Endothelial cell of umbilical vein (primary cell): ENCODE results near the gene SCN2B. TPM values are rescaled to one million over a fixed set of nuclear protein-coding genes. Genes with fewer than 3 reads are reported as not detected.

Source experiments
- BruUV-seq: library from RNA; stranded (reverse); fragments of 400-500 nt; replicated peaks from 2 replicates; lab custom pipeline; 2021; lab: Mats Ljungman, UMichigan
- CTCF ChIA-PET: fragments of 300-600, 350-600 bp; sonication (Branson Sonifier 250); formaldehyde crosslinking; loops from one replicate; lab custom pipeline; 2021; ENCODE audit warnings: antibody characterized with exemption, inconsistent platforms; lab: Charles Lee
- POLR2A ChIA-PET: fragments of 300-600, 350-600 bp; sonication (Branson Sonifier 250); formaldehyde crosslinking; loops from one replicate; lab custom pipeline; 2021; ENCODE audit warnings: antibody characterized with exemption, inconsistent platforms; lab: Charles Lee
- DNase-seq: peaks from one replicate; pipeline ENCODE4 v3.0.0-alpha.2; 2011; ENCODE audit warnings: low read depth, low spot score
- FAIRE-seq: peaks from 2 replicates; lab custom pipeline; 2011; peaks lifted over from hg19 to GRCh38; lab: Jason Lieb, UNC
- H2AFZ ChIP-seq: 2 replicates; pipeline ENCODE4 v1.6.0; 2012; ENCODE audit warnings: low read depth, low read length, control low read depth, inconsistent platforms
- H3K27ac ChIP-seq: 2 replicates; pipeline ENCODE4 v1.5.1; 2011; ENCODE audit warnings: low read depth, mild to moderate bottlenecking, control low read depth, low read length, moderate library complexity; ENCODE audit not compliant: insufficient read depth
- H3K27me3 ChIP-seq, 2 experiments: 2 replicates each; pipeline versions ENCODE4 v1.6.0 to v1.6.1; 2011; ENCODE audit warnings: low read length in 2 of 2, mixed read lengths in 1 of 2; ENCODE audit not compliant: control insufficient read depth in 2 of 2, insufficient read depth in 2 of 2
- H3K36me3 ChIP-seq, 2 experiments: 2 replicates in 1 of 2; 3 replicates in 1 of 2; pipeline ENCODE4 v1.5.1; 2011; ENCODE audit warnings: low read length in 2 of 2, mild to moderate bottlenecking in 1 of 2, moderate library complexity in 1 of 2; ENCODE audit not compliant: control insufficient read depth in 2 of 2, insufficient read depth in 2 of 2; ENCODE audit errors: extremely low read depth in 1 of 2
- H3K4me1 ChIP-seq: 3 replicates; pipeline ENCODE4 v1.5.1; 2011; ENCODE audit warnings: mild to moderate bottlenecking, low read length; ENCODE audit not compliant: control insufficient read depth, insufficient read depth; ENCODE audit errors: extremely low read depth
- H3K4me2 ChIP-seq: 2 replicates; pipeline ENCODE4 v1.6.1; 2011; ENCODE audit warnings: low read length, control low read depth, mixed read lengths; ENCODE audit not compliant: insufficient read depth
- H3K4me3 ChIP-seq, 3 experiments: fragments of 200-600 bp in 1 of 3; sonication (generic), shearing (Covaris generic) in 1 of 3; replicated peaks in 1 of 3; 2 replicates each; pipeline ENCODE4 v1.5.1; 2011 to 2016; ENCODE audit warnings: control low read depth in 3 of 3, low read length in 3 of 3, mild to moderate bottlenecking in 2 of 3, inconsistent platforms in 1 of 3, low read depth in 1 of 3, moderate library complexity in 1 of 3; ENCODE audit not compliant: insufficient read depth in 1 of 3
- H3K79me2 ChIP-seq: 2 replicates; pipeline ENCODE4 v1.6.0; 2012; ENCODE audit warnings: low read length, inconsistent platforms; ENCODE audit not compliant: control insufficient read depth, insufficient read depth
- H3K9ac ChIP-seq: replicated peaks from 2 replicates; pipeline ENCODE3; 2011; ENCODE audit warnings: low read length, control low read depth; ENCODE audit not compliant: insufficient read depth; ENCODE audit errors: extremely low read depth
- H3K9me1 ChIP-seq: replicated peaks from 3 replicates; pipeline ENCODE4 v1.6.0; 2011; ENCODE audit warnings: mild to moderate bottlenecking, low read length; ENCODE audit not compliant: control insufficient read depth, insufficient read depth; ENCODE audit errors: extremely low read depth
- H3K9me3 ChIP-seq: replicated peaks from 2 replicates; pipeline ENCODE4 v1.5.1; 2012; ENCODE audit warnings: low read length, inconsistent platforms; ENCODE audit not compliant: control insufficient read depth, insufficient read depth
- H4K20me1 ChIP-seq: replicated peaks from 2 replicates; pipeline ENCODE3; 2011; ENCODE audit warnings: mild to moderate bottlenecking, low read length; ENCODE audit not compliant: control insufficient read depth, insufficient read depth; ENCODE audit errors: extremely low read depth
- FOS ChIP-seq: IDR thresholded peaks from 2 replicates; pipeline ENCODE4 v1.6.1; 2011; ENCODE audit warnings: mild to moderate bottlenecking, low read length, moderate library complexity, borderline replicate concordance; ENCODE audit not compliant: insufficient read depth
- GATA2 ChIP-seq: IDR thresholded peaks from 2 replicates; pipeline ENCODE4 v1.7.0; 2011; ENCODE audit warnings: low read depth, mild to moderate bottlenecking, moderate library complexity, mixed read lengths, low read length; ENCODE audit not compliant: insufficient read length, insufficient read depth
- JUN ChIP-seq: IDR thresholded peaks from 2 replicates; pipeline ENCODE4 v1.6.1; 2011; ENCODE audit warnings: borderline replicate concordance, low read depth; ENCODE audit not compliant: insufficient read length, insufficient read depth
- POLR2A ChIP-seq: IDR thresholded peaks from 2 replicates; pipeline ENCODE4 v1.6.1; 2012; ENCODE audit warnings: low read depth, mild to moderate bottlenecking, control low read depth, low read length
- POLR2AphosphoS5 ChIP-seq: IDR thresholded peaks from 2 replicates; pipeline ENCODE4 v1.6.1; 2012; ENCODE audit warnings: low read depth, mild to moderate bottlenecking, control low read depth, low read length, moderate library complexity; ENCODE audit not compliant: insufficient read depth
- dilution Hi-C: fragments of 300-500 bp; cut with MboI; formaldehyde crosslinking; loops from one replicate; pipeline ENCODE4 v1.15.0; 2019; ENCODE audit warnings: low sequenced_read_pairs; ENCODE audit not compliant: extremely low pct_ligation_motif_present
- intact Hi-C: fragments of 100-400 bp; cut with micrococcal nuclease; formaldehyde crosslinking; loops from one replicate; pipeline ENCODE4 v1.10.0; 2022
- polyA plus RNA-seq, 4 experiments: library from polyadenylated mRNA; depleted of rRNA in 3 of 4; stranded (reverse) in 3 of 4; unstranded in 1 of 4; fragments of >200 nt; gene quantifications; 2 replicates each; pipeline versions ENCODE4 v1.2.1 to v1.2.3, GENCODE V29; 2011 to 2012; ENCODE audit warnings: missing spikeins in 1 of 4
- total RNA-seq: library from RNA; stranded (reverse); gene quantifications from 2 replicates; pipeline ENCODE4 v1.2.3, GENCODE V29; 2021
- TF ChIP-seq, protein P1 (sequence below), 2 donors: IDR thresholded peaks; 1 replicate in 1 of 2; 2 replicates in 1 of 2; pipeline ENCODE4 v1.5.1; 2011; ENCODE audit warnings: low read length in 2 of 2, mild to moderate bottlenecking in 2 of 2, moderate library complexity in 2 of 2, control low read depth in 1 of 2, inconsistent platforms in 1 of 2, low read depth in 1 of 2; ENCODE audit not compliant: insufficient read depth in 1 of 2; ENCODE audit errors: extremely low read depth in 1 of 2

Gene SCN2B
- total and polyA plus RNA-seq, 2 donors (not counting 3 experiments of a cell fraction or from before 2014, with no cell fraction given): not detected

DNA sequence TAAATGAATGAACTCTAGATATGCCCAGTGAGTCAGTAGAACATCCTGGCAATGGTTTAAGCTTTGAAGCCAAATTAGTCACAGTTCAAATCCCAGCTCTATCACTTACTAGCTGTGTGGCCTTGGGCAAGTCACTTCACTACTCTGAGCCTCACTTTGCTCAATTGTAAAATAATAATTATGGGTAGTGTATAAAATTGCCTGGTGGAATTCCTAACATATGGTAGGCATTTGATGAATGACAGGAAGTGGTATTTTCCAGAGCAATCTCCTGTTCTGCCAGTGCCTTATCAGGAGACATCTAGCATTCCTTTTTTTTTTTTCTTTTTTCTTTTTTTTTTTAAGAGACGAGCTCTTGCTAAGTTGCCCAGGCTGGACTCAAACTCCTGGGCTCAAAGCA lies 36.9 kb downstream of the SCN2B start:
- Histone ChIP-seq H3K9ac (no peak overlapping the region), H3K4me3 (no peak overlapping the region), H3K27ac (no peak overlapping the region), H2AFZ (no peak overlapping the region), H3K9me1 (no peaks in the 10 kb centered on the region), H3K79me2 (no peaks in the 10 kb centered on the region), H3K27me3 (peaks cover 16 to 31% of the 10 kb centered on the region in 2 experiments), H3K4me1 (no peaks in the 10 kb centered on the region), H3K9me3 (no peaks in the 10 kb centered on the region), H3K36me3 (no peaks in the 10 kb centered on the region), H4K20me1 (no peaks in the 10 kb centered on the region), H3K4me2 (no peak overlapping the region)
- FAIRE-seq: no peak
- dilution Hi-C loops: no loop called here
- TF ChIP-seq FOS: no peak
- peak; percentile 22 for TF ChIP-seq GATA2
- TF ChIP-seq, protein P1, sequence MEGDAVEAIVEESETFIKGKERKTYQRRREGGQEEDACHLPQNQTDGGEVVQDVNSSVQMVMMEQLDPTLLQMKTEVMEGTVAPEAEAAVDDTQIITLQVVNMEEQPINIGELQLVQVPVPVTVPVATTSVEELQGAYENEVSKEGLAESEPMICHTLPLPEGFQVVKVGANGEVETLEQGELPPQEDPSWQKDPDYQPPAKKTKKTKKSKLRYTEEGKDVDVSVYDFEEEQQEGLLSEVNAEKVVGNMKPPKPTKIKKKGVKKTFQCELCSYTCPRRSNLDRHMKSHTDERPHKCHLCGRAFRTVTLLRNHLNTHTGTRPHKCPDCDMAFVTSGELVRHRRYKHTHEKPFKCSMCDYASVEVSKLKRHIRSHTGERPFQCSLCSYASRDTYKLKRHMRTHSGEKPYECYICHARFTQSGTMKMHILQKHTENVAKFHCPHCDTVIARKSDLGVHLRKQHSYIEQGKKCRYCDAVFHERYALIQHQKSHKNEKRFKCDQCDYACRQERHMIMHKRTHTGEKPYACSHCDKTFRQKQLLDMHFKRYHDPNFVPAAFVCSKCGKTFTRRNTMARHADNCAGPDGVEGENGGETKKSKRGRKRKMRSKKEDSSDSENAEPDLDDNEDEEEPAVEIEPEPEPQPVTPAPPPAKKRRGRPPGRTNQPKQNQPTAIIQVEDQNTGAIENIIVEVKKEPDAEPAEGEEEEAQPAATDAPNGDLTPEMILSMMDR (IDR thresholded peaks at IDR 0.05; ENCODE audit: extremely low read depth in 1 of 2, insufficient read depth in 1 of 2, low read depth in 1 of 2, low read length in 2 of 2): no peak
- DNase-seq: no peak
- POLR2A ChIA-PET: interaction anchor here (0.6 to 0.7 kb wide), 3 partner anchors 122 to 361 kb away, joined by 3 to 4 read pairs (median 3); no protein-coding TSS in a partner anchor
- CTCF ChIA-PET: interaction anchor here (1.9 to 2.1 kb wide), 2 partner anchors 31 to 59 kb away, joined by 6 to 14 read pairs; no protein-coding TSS in a partner anchor
- BruUV-seq: no TSS peak
- intact Hi-C loops: no loop called here

GRCh38 chr11:118138839-118139420 lies 37.5 kb downstream of the SCN2B start:
- no TSS peak for BruUV-seq
- no peak overlapping the region for H2AFZ ChIP-seq

More at GRCh38 chr11:118138839-118139420, 37.5 kb downstream of the SCN2B start:
- Histone ChIP-seq H3K9ac (no peak overlapping the region), H3K4me2 (no peak overlapping the region), H4K20me1 (no peaks in the 10 kb centered on the region), H3K27ac (no peak overlapping the region), H3K27me3 (peaks cover 14 to 27% of the 10 kb centered on the region in 2 experiments), H3K9me1 (no peaks in the 10 kb centered on the region), H3K36me3 (no peaks in the 10 kb centered on the region), H3K4me3 (no peak overlapping the region), H3K79me2 (no peaks in the 10 kb centered on the region), H3K9me3 (no peaks in the 10 kb centered on the region), H3K4me1 (no peaks in the 10 kb centered on the region)
- ChIA-PET POLR2A (no interaction called here), CTCF (interaction anchor here (1.2 to 2.1 kb wide), 3 partner anchors 32 to 86 kb away, joined by 3 to 14 read pairs (median 6); no protein-coding TSS in a partner anchor)
- DNase-seq (no peak), FAIRE-seq (no peak)
- dilution Hi-C loops (no loop called here), intact Hi-C loops (no loop called here)
- TF ChIP-seq GATA2: no peak
- no peak for TF ChIP-seq POLR2A
- TF ChIP-seq FOS: no peak
- no peak for TF ChIP-seq JUN
- TF ChIP-seq POLR2AphosphoS5: no peak
